Stimulated activated CD4-positive, alpha-beta T cell treated with anti-CD3 and anti-CD28 coated beads, Interleukin-1b, Interleukin-23, amount 100 ng/mL, for 1 hour (primary cell): ENCODE results near the gene PTPRQ.
"Not testable (repeated sequence)": the region's sequence is repeated elsewhere in the genome, so short reads cannot be mapped to it uniquely, and the experiment has no call there.

ENCODE experiments used
- DNase-seq, 2 donors: peaks; one replicate each; pipeline ENCODE4 v3.0.0-alpha.2; 2020; ENCODE audit warnings: low read depth in 2 of 2

Gene PTPRQ

DNA sequence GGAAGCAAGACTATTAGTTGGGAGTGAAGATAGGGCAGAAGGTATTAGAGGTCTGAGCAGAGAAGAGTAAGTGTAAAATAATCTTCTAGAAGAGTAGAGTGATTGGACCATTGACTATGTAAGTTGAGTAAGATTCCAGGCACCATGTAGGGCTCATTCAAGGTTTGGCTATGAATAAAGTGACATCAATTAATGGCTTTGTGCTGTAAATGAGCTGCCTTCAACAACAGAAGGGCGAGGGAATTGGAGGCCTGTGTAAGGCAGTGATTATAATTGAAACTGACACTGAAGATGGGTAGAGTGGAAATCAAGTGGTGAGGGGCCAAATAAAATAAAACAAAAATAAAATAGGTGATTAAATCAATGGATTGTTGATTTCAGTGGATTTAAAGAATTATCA is 26.4 kb downstream of the PTPRQ start:
- no peak for DNase-seq

DNA sequence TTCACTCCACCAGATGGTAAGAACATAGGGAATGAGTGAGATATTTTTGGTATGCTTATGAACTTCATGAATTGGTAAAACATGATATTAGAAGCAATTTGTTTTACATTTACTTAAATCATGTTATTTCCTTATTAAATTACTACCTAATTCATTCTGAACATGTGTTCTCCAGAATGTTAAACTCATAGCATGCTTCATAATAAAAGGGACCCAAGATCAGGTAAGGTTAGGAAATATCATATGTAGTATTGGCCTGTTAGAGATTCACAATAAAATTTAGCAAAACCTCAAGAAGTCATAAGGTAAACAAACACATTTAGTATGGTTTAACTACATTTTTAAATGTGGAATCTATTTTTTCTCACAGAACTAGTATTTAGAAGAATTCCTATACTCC is 28.2 kb downstream of the PTPRQ start:
- no peak for DNase-seq

DNA sequence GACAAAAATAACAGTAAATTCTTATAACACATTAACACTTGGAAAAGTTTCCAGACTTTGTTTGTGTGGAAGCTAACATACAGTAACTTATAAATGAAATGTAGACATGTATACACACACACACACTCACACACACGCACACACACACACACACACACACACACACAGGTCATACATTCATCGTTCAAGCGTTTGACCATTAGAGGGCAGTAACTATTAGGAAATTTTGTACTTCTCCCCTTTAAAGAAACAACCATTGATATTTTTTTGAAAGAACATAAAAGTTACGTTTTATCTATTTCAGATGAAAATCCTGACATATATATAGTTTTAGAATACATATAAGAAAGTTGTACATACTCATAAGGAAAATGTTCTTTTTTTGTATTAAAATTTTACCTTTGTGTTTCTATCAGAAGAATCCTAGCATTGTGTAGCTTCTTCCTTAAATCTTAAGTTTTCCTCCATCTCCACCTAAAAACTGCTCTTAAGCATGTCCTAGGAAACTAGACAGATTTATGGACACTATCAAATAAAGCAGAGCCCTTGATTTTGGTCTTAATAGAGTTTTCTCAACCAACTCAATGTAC is 29.0 kb downstream of the PTPRQ start:
- DNase-seq: no peak

DNA sequence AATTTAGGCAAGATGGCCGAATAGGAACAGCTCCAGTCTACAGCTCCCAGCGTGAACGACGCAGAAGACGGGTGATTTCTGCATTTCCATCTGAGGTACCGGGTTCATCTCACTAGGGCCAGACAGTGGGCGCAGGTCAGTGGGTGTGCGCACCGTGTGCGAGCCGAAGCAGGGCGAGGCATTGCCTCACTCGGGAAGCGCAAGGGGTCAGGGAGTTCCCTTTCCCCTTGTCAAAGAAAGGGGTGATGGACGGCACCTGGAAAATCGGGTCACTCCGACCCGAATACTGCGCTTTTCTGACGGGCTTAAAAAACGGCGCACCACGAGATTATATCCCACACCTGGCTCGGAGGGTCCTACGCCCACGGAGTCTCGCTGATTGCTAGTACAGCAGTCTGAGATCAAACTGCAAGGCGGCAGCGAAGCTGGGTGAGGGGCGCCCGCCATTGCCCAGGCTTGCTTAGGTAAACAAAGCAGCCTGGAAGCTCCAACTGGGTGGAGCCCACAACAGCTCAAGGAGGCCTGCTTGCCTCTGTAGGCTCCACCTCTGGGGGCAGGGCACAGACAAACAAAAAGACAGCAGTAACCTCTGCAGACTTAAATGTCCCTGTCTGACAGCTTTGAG is 33.6 kb downstream of the PTPRQ start:
- DNase-seq: not testable (repeated sequence)

DNA sequence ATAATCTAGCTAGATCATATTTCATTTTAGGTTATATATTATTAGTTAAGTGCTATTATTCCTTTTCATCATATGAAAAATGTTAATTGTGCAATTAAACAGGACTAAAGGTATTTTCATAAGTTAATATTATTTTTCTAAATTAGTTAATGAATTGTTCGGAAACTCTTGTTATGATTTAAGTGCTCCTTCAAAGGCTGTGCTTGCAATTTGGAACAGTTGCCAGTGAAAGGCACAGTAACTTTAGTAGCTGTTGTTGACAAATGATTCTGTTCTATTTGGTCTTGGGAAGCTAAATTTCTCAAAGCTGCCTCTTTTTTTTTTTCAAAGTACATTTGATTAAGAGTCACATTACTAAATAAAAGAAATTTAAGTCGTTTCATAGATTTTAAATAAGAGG is 40.7 kb downstream of the PTPRQ start:
- no peak for DNase-seq

DNA sequence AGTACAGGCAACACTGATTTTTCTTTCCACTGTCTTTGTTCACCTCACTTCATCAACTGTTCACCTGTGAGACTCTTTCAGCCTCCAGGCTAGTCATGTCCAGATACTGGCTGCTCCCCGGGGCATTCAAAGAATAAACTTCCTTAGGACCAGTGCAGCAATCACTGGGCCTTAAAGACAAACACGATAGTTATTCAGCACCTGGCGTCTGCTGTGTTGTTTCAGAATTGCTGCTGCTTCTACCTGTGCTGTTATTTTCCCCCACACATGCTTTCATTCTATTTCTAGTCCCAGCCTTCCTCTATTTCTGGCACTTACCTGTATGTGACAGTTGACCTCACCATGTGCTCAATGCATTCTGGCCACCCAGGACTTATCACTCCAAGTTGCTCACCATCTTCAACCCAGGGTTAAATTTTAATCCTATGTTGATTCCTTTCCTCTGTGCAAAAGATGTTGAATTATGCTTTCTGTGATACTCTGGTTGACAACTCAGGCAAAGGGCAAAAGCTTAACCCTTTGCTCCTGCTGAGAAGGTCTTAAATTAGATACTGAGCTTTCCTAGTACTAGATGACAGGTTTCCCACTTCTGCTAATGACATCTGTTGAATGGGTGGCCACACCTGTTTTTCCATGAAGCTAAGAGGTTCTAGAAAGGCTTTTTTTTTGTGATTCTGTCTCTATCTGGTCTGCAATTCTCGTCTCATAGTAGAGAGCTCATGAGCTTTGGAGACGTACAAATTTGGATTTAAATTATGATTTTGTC is 41.4 kb downstream of the PTPRQ start:
- no peak for DNase-seq

DNA sequence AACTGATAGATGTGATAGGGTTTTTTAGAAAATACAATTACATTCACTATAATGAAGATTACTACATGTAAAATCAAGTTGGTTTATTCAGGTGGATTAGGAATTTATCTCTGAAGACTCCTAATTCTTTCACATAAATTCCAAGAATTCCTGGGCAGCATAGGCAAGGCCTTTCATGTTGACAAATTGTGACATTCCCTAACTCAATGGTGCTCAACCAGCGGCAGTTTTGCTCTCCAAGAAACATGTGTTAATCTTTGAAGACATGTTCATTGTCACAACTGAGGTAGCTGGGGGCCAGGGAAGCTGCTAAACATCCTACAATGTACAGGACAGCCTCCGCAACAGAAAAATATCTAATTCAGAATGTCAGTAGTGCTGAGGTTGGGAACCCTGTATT is 46.3 kb downstream of the PTPRQ start:
- DNase-seq: no peak

DNA sequence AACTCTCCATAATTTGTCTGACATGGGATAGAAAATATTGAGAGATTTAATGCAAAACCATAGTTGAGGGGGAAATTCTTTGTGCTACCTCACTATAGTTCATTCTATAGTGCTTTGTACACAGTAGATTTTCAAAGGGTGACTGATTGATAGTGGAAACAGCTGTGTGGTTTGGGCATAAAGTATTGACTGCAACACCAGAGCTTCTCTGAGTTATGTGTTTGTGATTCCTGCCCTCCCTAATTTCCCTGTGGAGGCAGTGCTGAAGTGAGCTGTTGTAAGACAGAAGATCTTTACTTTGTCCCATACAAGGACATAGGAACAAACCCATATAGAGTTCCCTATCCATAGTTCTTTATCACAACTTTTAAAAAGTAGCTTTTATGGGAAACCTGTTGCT is 47.1 kb downstream of the PTPRQ start:
- DNase-seq: no peak

DNA sequence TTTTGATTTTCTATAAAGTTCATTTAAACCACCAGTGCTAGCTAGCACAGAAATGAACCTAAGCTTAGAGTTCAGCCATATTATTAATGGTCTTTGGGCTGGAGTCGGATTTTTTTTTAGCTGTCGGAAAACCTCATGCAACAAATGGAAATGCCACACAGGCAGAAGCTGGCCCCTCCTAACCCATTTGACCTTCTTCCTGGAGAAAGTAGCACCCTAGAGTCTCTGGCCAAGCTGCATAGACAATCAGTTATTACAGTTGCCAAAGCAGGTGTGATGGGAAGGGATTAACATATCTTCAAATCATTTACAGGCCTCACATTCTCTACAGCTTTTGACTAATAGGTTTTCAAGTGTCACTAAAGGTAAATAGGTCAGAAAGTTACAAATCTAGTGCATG is 49.4 kb downstream of the PTPRQ start:
- DNase-seq: no peak

DNA sequence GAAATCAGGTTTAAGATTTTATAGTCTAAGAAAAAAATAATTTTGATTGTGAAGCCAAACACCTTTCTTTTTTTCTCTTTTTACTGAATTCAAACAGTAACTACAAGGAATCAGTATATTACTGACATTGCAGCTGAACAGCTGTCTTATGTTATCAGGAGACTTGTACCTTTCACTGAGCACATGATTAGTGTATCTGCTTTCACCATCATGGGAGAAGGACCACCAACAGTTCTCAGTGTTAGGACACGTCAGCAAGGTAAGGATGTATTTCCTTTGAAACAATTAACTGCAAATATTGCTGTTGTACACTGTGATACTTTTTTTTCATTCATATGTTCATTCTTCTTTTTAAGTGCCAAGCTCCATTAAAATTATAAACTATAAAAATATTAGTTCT is 50.8 kb downstream of the PTPRQ start:
- DNase-seq: no peak

DNA sequence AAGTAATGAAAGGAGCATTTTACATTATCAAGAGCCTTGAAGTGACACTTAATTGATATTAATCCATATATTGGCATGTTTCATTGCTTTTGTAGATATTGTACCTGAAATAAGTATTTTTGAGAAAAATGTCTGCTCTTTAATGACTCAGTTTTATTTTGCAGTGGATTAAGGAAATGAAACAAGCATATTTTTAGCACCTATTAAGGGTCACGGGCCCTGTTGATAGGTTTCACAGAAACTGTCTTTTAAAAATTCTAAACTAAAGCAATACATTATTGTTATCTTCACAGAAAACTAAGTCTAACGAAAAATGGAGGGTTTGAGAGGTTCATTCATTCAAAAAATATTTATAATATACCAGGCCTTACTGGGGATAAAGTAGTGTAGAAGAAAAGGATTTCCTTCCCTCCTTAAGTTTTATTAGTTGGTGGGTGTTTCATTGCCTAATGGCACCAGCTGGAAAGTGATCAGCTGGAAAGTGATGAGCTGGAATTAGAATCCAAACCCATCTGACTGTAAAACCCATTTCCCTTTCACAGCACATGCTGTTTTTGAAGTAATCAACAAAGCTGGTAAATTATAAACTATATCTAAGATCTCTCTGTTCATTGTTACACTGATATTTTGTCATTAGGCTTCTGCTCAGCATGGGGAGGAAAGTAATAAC is 54.2 kb downstream of the PTPRQ start:
- DNase-seq: no peak

DNA sequence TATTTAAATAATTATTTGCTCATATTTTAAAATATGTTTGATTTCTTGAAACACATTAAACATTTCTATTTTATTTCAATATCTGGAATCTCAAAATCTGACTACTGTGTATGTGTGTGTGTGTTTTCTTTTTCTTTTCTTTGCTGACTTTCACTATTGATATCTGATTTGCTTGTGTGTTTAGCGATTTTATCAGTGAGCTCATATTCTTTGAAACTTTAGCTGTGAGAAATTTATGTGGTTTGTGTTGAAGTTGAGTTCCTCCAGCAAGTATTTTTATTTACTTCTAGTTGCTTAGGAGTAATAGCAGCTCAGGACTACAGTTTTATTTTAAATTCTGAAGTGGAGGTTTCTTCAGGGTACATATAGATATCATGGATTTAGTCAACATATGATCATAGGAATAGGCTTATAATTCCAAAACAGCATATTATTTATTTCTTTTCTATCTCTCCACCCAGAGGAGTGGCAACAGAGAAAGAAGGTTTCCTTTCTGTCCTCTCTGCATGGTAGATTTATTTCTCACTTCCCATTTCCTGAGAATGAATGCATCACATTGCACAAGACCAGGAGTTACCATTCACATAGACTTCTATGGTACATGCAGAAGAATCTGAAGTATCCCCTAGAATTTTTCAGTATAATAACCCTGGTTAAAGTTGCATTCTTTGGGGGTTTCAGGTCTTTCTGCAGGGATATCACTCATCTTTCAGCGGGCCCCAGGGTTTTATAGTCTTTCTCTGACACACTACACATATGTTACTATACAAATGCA is 60.5 kb downstream of the PTPRQ start:
- DNase-seq: no peak

DNA sequence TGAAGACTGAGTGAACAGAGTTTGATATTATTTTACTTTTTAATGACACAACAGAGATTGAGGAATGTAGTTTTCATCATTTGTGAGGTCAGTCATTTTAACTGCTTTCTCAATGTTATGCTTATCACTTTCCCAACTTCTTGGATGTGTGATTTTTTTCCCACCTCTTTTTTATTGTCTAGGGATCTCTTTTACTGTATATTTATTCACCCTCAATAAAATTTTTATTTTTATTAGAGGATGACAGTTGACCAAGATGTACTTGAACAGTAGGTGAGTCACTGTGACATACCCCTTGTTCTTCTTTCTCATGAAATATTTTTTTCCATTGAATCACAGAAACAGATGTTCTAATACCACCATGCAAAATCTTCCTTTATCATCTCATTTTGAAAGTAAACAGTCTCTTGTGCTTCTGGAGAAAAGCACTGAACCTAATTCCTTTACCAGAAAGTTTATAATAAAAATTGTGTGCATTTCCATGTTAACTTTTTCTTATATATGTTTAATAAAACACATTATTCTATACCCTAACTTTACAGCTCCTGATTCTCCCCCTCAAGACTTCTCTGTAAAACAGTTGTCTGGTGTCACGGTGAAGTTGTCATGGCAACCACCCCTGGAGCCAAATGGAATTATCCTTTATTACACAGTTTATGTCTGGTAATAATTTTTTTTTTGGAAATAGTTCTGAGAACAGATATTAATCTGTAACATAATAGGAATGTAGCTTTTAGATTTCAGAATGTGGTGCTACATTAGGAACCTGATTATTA is 65.9 kb downstream of the PTPRQ start:
- DNase-seq: no peak

DNA sequence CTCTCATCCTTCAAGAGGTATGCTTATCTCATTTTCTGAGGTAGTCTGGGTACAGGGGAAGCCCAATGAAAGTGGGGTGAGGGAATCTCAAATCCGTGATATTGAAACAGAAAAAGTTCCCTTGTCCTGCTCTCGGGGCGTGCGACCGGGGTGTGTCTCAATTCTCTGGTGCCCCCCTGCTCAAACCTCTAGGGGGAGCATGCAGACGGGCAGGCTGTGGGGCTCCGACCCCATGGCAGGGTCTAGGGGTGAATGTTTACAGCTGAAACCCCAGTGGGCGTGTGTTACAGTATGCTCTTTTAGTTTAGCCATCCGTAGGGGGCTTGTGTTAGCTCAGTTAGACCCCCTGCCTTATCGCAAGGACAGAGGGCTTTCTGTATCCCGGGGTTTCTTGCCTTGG is 68.7 kb downstream of the PTPRQ start:
- no peak for DNase-seq

DNA sequence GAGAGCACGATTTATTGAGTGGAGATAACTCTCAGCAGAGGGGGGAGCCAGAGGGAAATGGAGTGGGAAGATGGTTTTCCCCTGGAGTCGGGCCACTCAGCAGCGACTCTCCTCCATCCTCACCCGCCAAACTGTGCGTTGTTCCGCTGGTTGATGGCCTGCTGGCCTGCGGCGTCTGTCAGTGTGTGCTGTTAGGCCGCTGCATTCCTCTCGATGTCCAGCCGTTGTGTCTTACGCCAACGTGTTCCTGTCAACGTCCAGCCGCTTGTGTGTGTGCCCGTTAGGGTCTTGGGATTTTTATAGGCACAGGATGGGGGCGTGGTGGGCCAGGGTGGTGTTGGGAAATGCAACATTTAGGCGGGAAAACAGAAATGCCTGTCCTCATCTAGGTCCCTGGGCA is 69.2 kb downstream of the PTPRQ start:
- DNase-seq: no peak

DNA sequence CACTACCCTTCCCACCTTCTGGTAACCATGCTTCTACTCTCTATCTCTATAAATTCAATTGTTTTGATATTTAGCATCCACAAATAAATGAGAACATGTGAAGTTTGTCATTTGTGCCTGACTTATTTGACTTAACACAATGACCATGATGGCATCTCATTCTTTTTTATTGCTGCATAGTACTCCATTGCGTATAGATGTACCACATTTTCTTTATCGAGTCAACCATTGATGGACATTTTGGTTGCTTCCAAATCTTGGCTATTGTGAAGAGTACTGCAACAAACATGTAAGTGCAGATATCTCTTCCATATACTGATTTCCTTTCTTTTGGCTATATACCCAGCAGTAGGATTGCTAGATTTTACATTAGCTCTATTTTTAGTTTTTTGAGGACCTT is 73.6 kb downstream of the PTPRQ start:
- no peak for DNase-seq

DNA sequence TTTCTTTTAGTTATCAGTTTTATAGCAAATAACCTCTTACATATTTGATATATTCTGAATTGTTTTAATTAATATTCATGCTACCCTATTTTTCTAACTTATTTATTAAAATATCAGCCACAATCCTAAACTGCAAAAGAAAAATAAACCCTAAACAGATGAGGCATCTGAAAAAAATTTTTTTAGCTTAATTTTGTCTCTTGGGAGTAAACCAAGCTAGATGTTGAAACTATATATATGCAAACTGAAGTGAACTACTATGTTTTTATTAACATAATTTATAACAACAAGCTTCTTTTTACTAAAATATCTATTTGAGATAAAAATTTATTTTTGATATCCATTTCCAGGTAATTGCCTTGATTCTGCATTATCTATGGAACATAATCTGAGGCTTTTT is 87.6 kb downstream of the PTPRQ start:
- no peak for DNase-seq

DNA sequence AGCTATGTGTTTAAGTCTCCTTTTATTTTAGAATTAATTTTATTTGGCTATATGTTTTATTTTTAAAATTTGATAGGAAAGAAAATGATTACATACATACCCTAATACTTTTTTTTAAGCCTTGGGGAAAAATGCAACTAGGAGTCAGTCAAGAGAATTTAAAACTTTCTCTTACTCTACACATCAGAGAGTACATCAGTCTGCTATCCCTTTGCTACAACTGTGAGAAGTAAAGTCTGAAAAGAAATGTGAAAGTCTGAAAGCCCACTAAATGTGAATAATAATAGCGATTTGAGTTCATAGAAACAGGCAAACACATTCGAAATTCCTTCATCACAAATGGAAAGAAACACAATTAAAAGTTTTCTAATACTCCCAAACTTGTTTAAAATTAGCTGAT is 95.0 kb downstream of the PTPRQ start:
- no peak for DNase-seq

DNA sequence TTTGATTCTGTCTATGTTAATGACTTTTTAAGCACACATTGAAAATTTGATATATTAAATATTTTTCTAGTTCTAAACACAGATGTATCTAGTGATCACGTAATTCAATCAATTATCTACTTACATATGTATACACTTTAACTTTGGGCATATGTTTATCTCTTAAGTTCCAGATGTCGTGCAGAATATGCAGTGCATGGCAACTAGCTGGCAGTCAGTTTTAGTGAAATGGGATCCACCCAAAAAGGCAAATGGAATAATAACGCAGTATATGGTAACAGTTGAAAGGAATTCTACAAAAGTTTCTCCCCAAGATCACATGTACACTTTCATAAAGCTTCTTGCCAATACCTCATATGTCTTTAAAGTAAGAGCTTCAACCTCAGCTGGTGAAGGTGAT is 105.3 kb downstream of the PTPRQ start:
- no peak for DNase-seq

DNA sequence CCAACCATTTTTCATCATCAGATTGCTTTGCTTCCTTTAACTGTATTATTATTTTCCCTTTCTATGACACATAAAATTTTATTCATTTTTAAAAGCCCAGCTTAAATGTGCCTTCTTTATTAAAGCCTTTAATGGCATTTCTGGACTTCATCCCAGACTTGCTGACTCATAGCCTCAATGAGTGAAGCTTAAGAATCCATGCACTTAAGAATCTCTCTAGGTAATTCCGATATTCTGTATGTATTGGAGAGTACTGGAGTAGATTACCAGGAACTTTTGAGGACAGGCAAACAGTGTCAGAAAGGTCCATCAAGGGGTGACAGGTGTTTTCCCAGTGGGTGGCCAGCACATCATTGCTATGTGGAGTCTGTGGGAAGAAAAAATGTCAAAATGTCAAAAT is 107.9 kb downstream of the PTPRQ start:
- no peak for DNase-seq

DNA sequence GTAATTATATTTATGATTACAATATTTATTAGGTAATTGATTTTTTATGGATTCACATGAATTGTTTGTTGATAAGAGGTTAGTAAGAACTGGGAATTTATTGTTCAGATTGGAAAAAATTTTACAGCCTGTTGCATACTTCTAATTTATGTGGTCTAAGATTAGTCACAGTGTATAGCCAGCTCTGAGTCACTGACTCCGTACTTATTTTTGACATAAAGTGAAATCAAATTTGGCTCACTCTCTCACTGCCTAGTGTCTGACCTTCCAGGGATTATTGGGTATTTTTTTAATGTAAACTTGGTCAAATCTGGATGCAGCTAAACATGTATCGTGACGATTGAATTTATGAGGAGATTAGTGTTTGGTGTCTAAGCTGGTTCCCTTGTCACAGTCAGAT is 109.3 kb downstream of the PTPRQ start:
- DNase-seq: no peak
